ENCODE data around the gene ZNF692. TPM values are rescaled to one million over a fixed set of nuclear protein-coding genes. Genes with fewer than 3 reads are reported as not detected.

Gene ZNF692
- total RNA-seq, 4 donors from 2014 or later: 18.4 to 30.6 (median 24.8) TPM

GRCh38 chr1:248849152-248849551, 9.7 kb downstream of the ZNF692 start:
- ATAC-seq (ENCODE audit: low FRiP score) (no peak), DNase-seq (ENCODE audit: low spot score) (no peak)
- no peak for TF ChIP-seq CTCF (IDR thresholded peaks at IDR 0.05)

GRCh38 chr1:248848602-248849001, 10.3 kb downstream of the ZNF692 start:
- ATAC-seq (ENCODE audit: low FRiP score) (no peak), DNase-seq (ENCODE audit: low spot score) (no peak)
- TF ChIP-seq CTCF (IDR thresholded peaks at IDR 0.05): no peak

GRCh38 chr1:248847956-248848561, 10.8 kb downstream of the ZNF692 start:
- no peak for DNase-seq (ENCODE audit: low spot score)
- no peak for TF ChIP-seq CTCF (IDR thresholded peaks at IDR 0.05)
- ATAC-seq (ENCODE audit: low FRiP score): no peak

GRCh38 chr1:248847181-248847955, 11.5 kb downstream of the ZNF692 start:
- TF ChIP-seq CTCF (IDR thresholded peaks at IDR 0.05): no peak
- DNase-seq (ENCODE audit: low spot score) (no peak), ATAC-seq (ENCODE audit: low FRiP score) (no peak)

GRCh38 chr1:248844526-248844925, 14.4 kb downstream of the ZNF692 start:
- no peak for TF ChIP-seq CTCF (IDR thresholded peaks at IDR 0.05)
- DNase-seq (ENCODE audit: low spot score) (no peak), ATAC-seq (ENCODE audit: low FRiP score) (no peak)

- ATAC-seq (ENCODE audit: low FRiP score) (no peak), DNase-seq (ENCODE audit: low spot score) (no peak)
- TF ChIP-seq CTCF (IDR thresholded peaks at IDR 0.05): no peak
Measured at GRCh38 chr1:248843687-248844086, 15.2 kb downstream of the ZNF692 start.

All from omental fat pad (tissue), 4 donors.